Fibroblast of skin of left quadriceps (primary cell): ENCODE results near the gene RABGAP1L.

Experiments
- DNase-seq, 2 experiments: peaks; one replicate each; pipeline ENCODE4 v3.0.0-alpha.2; 2013; ENCODE audit warnings: low read depth in 2 of 2

Gene RABGAP1L

GRCh38 chr1:174197088-174197487 is 37.8 kb downstream of the RABGAP1L start:
- DNase-seq = no peak

GRCh38 chr1:174197547-174197946 is 38.2 kb downstream of the RABGAP1L start:
- DNase-seq = no peak

GRCh38 chr1:174198202-174198601 is 38.9 kb downstream of the RABGAP1L start:
- no peak for DNase-seq

- DNase-seq = no peak
These were observed 41.4 kb downstream of the RABGAP1L start for GRCh38 chr1:174200746-174201145.

- peak in 1 of 2 experiments; percentile 3 for DNase-seq
These were observed 45.5 kb downstream of the RABGAP1L start for GRCh38 chr1:174204697-174205308.

GRCh38 chr1:174206148-174206836 is 47.0 kb downstream of the RABGAP1L start:
- DNase-seq = no peak

- no peak for DNase-seq
These were observed 50.2 kb downstream of the RABGAP1L start for GRCh38 chr1:174209347-174210187.

- DNase-seq = no peak
These were observed 52.2 kb downstream of the RABGAP1L start for GRCh38 chr1:174211486-174211885.

- no peak for DNase-seq
These were observed 56.4 kb downstream of the RABGAP1L start for GRCh38 chr1:174215766-174216165.

- DNase-seq = no peak
These were observed 57.9 kb downstream of the RABGAP1L start for GRCh38 chr1:174217248-174217647.

- DNase-seq = peak; percentile 20
These were observed 58.7 kb downstream of the RABGAP1L start for GRCh38 chr1:174217787-174218574.

GRCh38 chr1:174218983-174219382 is 59.7 kb downstream of the RABGAP1L start:
- DNase-seq = no peak

- DNase-seq = no peak
These were observed 60.5 kb downstream of the RABGAP1L start for GRCh38 chr1:174219606-174220370.

- no peak for DNase-seq
These were observed 62.4 kb downstream of the RABGAP1L start for GRCh38 chr1:174221681-174222080.

GRCh38 chr1:174222166-174222949 is 63.0 kb downstream of the RABGAP1L start:
- peak; percentile 35 to 37 for DNase-seq

- DNase-seq = no peak
These were observed 65.3 kb downstream of the RABGAP1L start for GRCh38 chr1:174224641-174225040.

- no peak for DNase-seq
These were observed 66.3 kb downstream of the RABGAP1L start for GRCh38 chr1:174225499-174226204.

GRCh38 chr1:174230399-174230798 is 71.1 kb downstream of the RABGAP1L start:
- DNase-seq = no peak

GRCh38 chr1:174232761-174233160 is 73.4 kb downstream of the RABGAP1L start:
- no peak for DNase-seq
